Endometrial microvascular endothelial cells (primary cell): Measurements from ENCODE around the gene FDX1. TPM values are rescaled to one million over a fixed set of nuclear protein-coding genes. Genes with fewer than 3 reads are reported as not detected.
"Not testable (repeated sequence)": the region's sequence is repeated elsewhere in the genome, so short reads cannot be mapped to it uniquely, and the experiment has no call there.

ENCODE experiments used
- in situ Hi-C: cut with HindIII; loops from 2 replicates; pipeline ENCODE4 v1.10.0; 2017; ENCODE audit warnings: low sequenced_read_pairs, low pct_unique_long_range_greater_than_20kb; ENCODE audit errors: inconsistent ontology term
- total RNA-seq: library from RNA; depleted of rRNA; stranded (reverse); fragments of >200 nt; gene quantifications from one replicate; pipeline ENCODE4 v1.2.3, GENCODE V29; 2015; ENCODE audit errors: inconsistent ontology term

FDX1 gene
- 13.1 TPM for total RNA-seq

GRCh38 chr11:110429731-110430266 lies at the start of gene FDX1:
Gene FDX1, plus strand, starts transcription at chr11:110429948. Its CDS starts 173 bp downstream, at chr11:110430121.
- in situ Hi-C loops = no loop called here

GRCh38 chr11:110380836-110381622 lies 48.7 kb upstream of the FDX1 start:
- in situ Hi-C loops = no loop called here

GRCh38 chr11:110388231-110388630 lies 41.5 kb upstream of the FDX1 start:
- in situ Hi-C loops = not testable (repeated sequence)

GRCh38 chr11:110389965-110390364 lies 39.8 kb upstream of the FDX1 start:
- in situ Hi-C loops = no loop called here

GRCh38 chr11:110392056-110392455 lies 37.7 kb upstream of the FDX1 start:
- in situ Hi-C loops = no loop called here

- in situ Hi-C loops = not testable (repeated sequence)
Measured at GRCh38 chr11:110397668-110398286, 32.0 kb upstream of the FDX1 start.

- in situ Hi-C loops = not testable (repeated sequence)
Measured at GRCh38 chr11:110403585-110403984, 26.2 kb upstream of the FDX1 start.

GRCh38 chr11:110405636-110406035 lies 24.1 kb upstream of the FDX1 start:
- in situ Hi-C loops = not testable (repeated sequence)

- in situ Hi-C loops = no loop called here
Measured at GRCh38 chr11:110407315-110407714, 22.4 kb upstream of the FDX1 start.

- in situ Hi-C loops = no loop called here
Measured at GRCh38 chr11:110409174-110409573, 20.6 kb upstream of the FDX1 start.

GRCh38 chr11:110410651-110411050 lies 19.1 kb upstream of the FDX1 start:
- in situ Hi-C loops = no loop called here

GRCh38 chr11:110415081-110415480 lies 14.7 kb upstream of the FDX1 start:
- in situ Hi-C loops = no loop called here

- in situ Hi-C loops = not testable (repeated sequence)
Measured at GRCh38 chr11:110421658-110422057, 8.1 kb upstream of the FDX1 start.

- in situ Hi-C loops = no loop called here
Measured at GRCh38 chr11:110422306-110422905, 7.3 kb upstream of the FDX1 start.

GRCh38 chr11:110424775-110425444 lies 4.8 kb upstream of the FDX1 start:
- in situ Hi-C loops = no loop called here

GRCh38 chr11:110425751-110426545 lies 3.8 kb upstream of the FDX1 start:
- in situ Hi-C loops = no loop called here

- in situ Hi-C loops = no loop called here
Measured at GRCh38 chr11:110428040-110428439, 1.7 kb upstream of the FDX1 start.

GRCh38 chr11:110428956-110429730 lies 605 bp upstream of the FDX1 start:
- in situ Hi-C loops = no loop called here
